ENCODE data around the gene TRIM52. TPM values are rescaled to one million over a fixed set of nuclear protein-coding genes. Genes with fewer than 3 reads are reported as not detected.
A peak's percentile ranks its signal among the peaks of the same experiment; 100 is the strongest.

The TRIM52 gene
- polyA plus RNA-seq, 3 donors = 25.5 to 48.5 (median 31.8) TPM

DNA sequence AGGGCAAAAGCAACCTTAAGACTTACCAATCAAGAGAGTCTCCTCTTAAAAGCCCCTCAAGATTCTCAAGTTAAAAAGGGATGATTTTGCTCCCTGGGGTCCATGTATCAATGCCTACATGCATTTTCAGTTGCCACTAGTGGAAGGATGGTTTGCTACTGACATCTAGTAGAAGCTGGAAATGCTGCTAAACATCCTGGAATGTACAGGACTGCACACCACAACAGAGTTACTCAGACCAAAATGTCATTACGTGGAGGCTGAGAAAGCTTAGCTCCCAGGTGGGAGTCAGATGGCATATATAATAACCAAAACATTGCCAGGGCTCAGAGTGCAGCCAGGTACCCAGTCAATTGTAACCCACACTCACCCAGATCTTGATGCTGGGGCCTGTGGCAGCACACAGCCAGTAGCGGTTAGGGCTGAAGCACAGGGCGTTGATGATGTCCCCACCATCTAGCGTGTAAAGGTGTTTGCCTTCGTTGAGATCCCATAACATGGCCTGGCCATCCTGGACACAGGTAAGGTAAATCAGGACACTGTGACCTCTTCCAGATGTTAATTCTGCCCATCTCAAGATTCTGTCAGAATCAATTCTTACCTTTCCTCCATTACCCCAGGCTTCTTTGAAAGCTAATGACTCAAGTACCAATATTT lies 23.1 kb downstream of the TRIM52 start:
- no peak for DNase-seq (ENCODE audit: extremely low read depth in 1 of 11, low read depth in 9 of 11, low spot score in 4 of 11)

DNA sequence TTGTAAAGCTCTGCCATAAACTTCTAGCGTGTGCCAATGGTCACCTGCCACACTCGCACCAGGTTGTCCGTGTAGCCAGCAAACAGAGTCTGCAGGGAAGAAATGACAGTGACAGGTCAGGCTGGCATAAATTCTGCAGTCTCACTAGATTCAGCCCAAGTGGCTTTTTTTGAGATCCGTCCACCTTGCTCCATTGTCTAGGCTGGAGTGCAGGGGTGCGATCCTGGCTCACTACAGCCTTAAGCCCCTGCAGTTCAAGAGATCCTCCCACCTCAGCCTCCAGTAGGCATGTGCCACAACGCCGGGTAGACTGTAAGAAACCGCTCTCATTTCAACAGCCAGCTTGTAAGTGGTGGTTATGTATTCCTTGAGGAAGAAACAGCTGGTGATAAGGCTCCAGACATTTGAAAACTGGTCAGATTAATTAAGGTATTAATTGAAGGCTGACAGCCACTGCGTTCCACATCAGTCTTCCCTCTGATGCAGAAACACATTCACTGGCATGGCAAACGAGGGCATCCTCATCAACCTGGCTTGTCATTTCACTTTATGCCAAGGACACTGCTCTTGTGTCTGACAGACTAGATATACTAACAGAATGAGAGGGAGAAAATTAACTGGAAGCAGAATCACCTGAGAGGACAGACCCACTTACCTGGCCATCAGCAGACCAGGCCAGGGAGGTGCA lies 23.8 kb downstream of the TRIM52 start:
- no peak for DNase-seq (ENCODE audit: extremely low read depth in 1 of 11, low read depth in 9 of 11, low spot score in 4 of 11)

DNA sequence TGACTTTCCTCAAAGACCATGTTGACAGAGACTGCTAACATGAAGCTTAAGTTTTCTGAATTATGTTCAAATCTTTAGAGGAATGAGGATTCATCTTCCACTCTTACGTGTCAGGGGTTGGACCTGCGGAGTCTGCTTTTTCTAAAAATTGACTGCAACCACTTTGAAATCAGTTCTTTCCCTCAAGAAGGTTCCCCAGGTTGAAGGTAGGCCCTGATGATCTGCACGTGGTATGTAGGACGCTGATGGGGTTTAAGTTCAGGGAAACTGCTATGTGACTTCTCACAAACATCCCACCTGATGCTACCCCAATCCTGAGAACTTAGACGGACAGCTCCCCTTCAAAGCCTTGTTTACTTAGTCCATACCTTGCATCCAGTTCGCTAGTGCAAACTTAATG lies 24.5 kb downstream of the TRIM52 start:
- DNase-seq (ENCODE audit: extremely low read depth in 1 of 11, low read depth in 9 of 11, low spot score in 4 of 11) = no peak

DNA sequence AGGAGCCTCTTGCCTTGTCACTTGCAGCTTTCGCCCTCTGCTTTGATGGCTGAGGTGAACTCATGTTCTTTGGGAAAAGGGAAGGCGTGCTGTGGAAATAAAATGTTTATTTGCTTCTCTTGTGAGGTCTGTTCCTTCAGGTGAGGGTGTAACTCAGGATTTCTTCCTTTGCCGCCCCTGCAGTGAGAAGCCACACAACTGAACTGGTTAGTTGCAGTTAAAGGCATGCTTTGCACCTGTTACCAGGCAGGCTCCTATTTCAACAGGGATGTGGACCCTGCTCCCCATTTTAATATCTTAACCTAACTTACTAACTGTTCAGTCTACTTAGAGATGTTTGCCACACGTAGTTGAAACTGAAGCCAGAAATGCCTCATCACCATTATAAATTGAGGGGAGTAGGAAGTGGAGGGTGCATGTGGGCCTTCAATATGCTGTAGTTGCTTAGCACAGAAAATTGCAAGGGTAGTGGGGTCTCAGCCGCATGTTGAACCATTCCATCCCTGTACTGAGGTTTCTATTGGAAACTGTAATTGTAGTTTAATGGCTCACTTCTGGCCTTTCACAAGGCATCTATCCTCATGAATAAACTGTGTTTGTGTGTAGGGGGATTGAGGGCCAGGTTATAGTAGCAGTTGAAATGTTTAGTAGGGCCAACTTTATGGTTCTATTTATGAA lies 25.1 kb downstream of the TRIM52 start:
- DNase-seq (ENCODE audit: extremely low read depth in 1 of 11, low read depth in 9 of 11, low spot score in 4 of 11) = no peak

DNA sequence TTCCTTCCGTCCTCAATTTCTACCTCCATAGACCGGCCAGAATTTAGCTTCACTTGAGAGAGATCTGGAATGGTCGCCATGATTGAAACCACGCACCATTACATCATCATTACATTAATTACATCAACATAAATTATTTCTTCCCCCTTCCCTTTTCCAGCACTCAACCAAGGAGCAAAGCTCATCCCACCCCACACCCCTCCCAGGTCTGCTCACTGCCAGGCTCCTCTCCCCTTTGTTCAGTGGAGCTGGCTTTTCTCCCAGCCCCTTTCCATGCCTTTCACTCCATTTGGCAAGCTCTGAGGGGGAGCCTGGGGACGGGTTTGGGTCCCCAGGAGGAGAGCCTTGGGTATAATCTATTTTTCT lies 25.6 kb downstream of the TRIM52 start:
- DNase-seq (ENCODE audit: extremely low read depth in 1 of 11, low read depth in 9 of 11, low spot score in 4 of 11) = no peak

DNA sequence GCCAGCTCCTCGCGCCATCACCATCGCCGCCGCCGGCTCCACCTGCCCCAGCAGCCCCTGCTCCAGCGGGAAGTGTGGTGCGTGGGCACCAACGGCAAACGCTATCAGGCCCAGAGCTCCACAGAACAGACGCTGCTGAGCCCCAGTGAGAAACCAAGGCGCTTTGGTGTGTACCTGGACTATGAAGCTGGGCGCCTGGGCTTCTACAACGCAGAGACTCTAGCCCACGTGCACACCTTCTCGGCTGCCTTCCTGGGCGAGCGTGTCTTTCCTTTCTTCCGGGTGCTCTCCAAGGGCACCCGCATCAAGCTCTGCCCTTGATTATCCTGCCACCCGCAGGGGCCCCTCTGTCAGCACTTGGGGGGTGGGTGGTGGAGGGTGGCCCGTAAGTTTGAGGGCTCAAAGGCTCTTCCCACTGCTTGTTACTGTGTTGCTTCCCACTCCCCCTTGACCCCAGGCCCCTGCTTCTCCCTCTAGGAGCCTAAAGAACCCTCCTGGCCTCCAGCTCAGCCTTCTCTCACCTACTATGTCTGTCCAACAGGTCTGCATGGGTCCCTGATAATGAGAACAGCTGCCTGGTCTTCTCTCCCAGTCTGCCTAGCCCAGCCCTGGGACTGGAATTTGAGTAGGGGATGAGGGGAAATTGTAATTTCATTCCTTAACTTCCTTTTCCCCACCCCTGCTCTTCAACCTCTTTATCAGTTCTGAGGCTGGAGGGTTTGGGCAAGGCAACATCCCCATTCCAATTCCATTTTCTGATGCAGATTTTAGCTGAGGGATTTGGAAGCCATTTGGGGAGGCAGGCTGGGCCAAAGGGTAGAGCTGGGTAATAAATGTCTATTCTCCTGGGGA lies 26.3 kb downstream of the TRIM52 start:
- DNase-seq (ENCODE audit: extremely low read depth in 1 of 11, low read depth in 9 of 11, low spot score in 4 of 11) = no peak

DNA sequence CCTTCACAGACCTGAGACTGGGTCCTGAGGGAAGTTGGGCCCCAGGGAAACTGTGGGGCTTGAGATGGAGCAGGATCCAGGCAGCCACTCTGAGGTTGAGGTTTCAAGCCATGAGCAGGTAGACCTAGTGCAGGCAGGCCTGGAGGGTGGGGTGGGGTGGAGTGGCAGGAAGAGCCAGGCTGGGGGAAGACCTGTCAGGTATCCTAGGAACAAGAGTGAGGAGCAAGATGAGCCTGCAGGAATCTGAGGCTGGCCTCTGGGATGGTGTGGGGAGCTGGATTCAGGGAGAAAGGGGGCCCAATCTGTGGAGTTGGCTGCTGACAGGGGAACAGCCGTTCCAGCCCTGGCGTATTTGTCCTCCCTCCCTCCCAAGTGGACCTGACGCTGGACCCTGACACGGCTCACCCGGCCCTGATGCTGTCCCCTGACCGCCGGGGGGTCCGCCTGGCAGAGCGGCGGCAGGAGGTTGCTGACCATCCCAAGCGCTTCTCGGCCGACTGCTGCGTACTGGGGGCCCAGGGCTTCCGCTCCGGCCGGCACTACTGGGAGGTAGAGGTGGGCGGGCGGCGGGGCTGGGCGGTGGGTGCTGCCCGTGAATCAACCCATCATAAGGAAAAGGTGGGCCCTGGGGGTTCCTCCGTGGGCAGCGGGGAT lies 27.0 kb downstream of the TRIM52 start:
- no peak for DNase-seq (ENCODE audit: extremely low read depth in 1 of 11, low read depth in 9 of 11, low spot score in 4 of 11)

DNA sequence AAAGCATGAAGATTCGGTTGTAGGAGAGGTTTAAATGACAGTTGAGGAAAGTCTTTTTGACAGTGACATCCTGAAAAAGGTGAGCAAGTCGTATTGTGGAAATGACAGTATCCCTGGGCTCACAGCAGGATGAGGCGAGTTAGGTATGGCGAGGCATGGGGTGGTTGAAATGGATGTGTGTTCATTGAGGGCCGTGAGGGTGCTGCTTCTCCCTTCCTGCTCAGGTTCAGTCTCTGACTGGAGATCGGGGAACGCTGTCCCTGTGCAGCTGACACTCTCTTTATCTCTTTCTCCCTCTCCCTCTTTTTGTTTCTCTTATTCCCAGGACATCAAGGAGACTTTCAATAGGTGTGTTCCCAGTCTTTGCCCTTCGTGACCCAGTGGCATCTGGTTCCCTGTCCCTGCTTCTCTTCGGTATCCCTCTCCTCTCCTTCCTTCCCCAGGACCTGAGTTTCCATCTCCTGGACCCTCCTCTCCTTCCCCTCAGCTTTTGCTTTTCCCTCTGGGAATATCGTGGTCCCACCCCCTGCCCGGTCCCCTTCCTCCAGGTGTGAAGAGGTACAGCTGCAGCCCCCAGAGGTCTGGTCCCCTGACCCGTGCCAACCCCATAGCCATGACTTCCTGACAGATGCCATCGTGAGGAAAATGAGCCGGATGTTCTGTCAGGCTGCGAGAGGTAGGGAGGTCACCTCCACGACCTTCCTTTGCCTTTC lies 27.7 kb downstream of the TRIM52 start:
- no peak for DNase-seq (ENCODE audit: extremely low read depth in 1 of 11, low read depth in 9 of 11, low spot score in 4 of 11)

DNA sequence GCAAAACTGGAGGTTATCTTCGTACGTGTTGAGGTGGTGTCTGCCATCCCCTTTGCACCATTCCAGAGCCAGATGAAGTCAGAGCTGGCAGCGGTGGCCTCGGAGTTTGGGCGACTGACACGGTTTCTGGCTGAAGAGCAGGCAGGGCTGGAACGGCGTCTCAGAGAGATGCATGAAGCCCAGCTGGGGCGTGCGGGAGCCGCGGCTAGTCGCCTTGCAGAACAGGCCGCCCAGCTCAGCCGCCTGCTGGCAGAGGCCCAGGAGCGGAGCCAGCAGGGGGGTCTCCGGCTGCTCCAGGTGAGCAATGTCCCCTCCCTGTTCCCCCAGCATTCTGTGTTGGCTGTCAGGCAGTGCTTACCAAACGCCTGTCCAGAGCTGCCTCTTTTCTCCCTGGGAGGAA lies 28.4 kb downstream of the TRIM52 start:
- no peak for DNase-seq (ENCODE audit: extremely low read depth in 1 of 11, low read depth in 9 of 11, low spot score in 4 of 11)

DNA sequence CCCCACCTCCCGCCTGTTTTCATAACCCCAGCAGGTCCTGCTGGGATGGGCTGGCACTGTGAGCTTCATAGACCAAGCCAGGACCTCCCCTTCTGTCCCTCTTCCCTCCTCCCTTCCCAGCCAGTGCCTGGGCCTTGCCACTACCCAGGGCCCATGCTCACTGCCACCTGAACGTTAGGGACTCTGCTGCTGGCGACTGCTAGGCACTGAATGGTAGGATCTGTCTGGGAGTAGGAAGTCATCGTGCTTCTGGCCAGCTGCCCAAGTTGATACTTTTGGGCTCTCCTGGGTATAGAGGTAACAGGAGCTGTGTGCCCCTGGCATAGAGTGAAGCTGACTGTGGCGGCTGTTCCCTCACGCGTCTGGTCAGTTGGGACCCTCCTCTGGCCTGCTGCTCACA lies 29.5 kb downstream of the TRIM52 start:
- no peak for DNase-seq (ENCODE audit: extremely low read depth in 1 of 11, low read depth in 9 of 11, low spot score in 4 of 11)

DNA sequence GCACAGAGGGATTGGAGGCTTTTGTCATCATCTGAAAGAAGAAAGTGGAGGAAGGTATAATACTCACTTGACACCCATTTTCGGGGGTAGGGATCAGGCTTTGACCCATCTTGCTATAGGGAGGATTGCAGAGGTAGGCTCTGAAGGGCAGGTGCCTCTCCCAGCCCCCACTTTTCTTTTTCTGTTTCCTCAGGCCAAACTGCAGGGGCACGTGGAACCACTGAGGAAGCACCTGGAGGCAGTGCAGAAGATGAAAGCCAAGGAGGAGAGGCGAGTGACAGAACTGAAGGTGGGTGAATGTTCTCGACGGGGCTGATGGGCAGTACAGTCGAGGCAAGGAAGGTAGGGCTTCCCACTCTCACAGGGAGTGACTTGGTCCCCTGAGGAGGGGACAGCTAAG lies 30.4 kb downstream of the TRIM52 start:
- no peak for DNase-seq (ENCODE audit: extremely low read depth in 1 of 11, low read depth in 9 of 11, low spot score in 4 of 11)

DNA sequence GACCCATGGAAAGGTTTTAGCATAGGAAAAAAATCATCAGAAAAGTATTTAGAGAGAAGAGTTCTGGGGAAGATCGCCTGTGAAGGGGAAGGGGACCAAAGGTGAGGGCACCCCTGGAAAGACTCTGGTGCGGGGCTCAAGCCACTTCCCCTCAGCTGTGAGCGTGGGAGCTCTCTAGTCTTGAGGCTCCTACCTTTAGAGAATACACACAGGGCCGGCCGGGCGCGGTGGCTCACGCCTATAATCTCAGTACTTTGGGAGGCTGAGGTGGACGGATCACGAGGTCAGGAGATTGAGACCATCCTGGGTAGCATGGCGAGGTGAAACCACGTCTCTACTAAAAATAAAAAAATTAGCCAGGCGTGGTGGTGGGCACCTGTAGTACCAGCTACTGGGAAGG lies 30.9 kb downstream of the TRIM52 start:
- DNase-seq (ENCODE audit: extremely low read depth in 1 of 11, low read depth in 9 of 11, low spot score in 4 of 11) = no peak

DNA sequence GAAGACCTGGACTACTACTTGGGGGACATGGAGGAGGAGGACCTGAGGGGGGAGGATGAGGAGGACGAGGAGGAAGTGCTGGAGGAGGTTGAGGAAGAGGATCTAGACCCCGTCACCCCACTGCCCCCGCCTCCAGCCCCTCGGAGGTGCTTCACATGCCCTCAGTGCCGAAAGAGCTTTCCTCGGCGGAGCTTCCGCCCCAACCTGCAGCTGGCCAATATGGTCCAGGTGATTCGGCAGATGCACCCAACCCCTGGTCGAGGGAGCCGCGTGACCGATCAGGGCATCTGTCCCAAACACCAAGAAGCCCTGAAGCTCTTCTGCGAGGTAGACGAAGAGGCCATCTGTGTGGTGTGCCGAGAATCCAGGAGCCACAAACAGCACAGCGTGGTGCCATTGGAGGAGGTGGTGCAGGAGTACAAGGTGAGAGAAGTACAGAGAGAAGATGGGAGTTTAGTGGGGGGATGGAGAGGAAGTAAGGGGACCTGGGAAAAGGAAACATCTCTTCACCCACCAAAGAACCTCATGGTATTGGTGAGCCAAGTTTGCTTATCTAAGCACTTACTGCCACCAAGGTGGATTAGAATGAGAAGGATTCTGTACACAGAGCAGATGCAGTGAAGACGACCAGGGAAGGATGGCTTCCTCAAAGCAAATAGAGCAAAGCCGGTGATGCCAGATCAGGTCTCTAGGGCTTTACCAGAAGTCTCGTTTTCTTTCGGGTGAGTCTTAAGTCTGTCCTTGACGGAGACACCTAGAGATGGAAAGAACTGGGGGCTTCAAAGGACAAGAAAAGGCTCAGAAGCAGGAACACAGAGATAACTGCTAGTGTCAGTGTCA lies 36.3 kb downstream of the TRIM52 start:
- DNase-seq (ENCODE audit: extremely low read depth in 1 of 11, low read depth in 9 of 11, low spot score in 4 of 11) = no peak

DNA sequence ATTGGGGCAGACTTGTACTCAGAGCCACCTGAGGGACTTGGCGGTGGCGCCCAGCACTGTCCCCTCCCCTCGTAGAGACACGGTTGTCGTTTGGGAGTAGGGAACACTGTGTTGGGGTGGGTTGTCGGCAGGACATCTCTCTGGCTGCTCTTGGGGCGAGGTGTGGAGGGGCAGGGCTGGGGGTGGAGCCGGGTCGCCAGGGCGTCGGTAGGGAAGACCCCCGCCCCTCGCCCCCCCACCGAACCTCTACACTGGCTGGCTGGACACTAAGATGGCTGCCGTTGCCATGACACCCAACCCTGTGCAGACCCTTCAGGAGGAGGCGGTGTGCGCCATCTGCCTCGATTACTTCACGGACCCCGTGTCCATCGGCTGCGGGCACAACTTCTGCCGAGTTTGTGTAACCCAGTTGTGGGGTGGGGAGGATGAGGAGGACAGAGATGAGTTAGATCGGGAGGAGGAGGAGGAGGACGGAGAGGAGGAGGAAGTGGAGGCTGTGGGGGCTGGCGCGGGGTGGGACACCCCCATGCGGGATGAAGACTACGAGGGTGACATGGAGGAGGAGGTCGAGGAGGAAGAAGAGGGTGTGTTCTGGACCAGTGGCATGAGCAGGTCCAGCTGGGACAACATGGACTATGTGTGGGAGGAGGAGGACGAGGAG lies 37.1 kb downstream of the TRIM52 start:
- peak in 3 of 11 donors; percentile 61 to 72 (median 65) for DNase-seq (ENCODE audit: extremely low read depth in 1 of 11, low read depth in 9 of 11, low spot score in 4 of 11)

DNA sequence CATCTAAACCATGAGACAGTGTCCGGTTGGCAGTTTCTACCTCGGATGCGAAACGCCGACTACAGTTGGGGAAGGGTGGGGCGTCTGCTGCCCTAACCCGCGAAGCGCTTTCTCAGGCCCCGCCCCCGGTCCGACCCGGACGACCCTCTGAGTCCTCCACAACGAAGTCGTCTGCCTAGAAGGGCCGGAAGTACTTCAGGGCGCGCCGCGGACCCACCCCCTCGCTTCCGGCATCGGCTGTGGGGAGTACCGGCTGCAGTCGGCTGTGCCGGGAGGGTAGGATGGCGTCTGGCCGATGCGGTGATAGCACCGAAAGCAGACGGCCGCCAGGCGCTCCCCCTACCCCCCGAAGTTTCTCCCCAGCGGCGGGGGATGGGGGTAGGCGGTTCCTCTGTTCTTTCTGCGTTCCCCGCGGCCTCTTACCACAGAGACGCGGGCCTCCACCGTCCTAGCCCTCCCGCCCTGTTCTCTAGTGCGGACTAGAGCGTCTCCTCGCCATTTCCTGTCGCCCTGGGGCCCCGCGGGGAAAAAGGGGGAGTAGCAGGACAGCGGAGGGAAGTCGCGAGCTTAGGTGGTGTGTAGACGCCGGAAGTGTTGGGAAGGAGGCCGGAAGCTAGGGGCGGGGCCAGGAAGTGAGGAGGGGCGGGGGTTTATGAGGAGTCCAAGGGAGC lies 37.8 kb downstream of the TRIM52 start, which contains the start of gene TRIM41:
TRIM41 (plus strand) TSS at position 224 of the 671 bp plus-strand sequence. CDS start 719 bp downstream, outside the sequence.
- DNase-seq (ENCODE audit: extremely low read depth in 1 of 11, low read depth in 9 of 11, low spot score in 4 of 11) = peak; percentile 90 to 98 (median 95)

DNA sequence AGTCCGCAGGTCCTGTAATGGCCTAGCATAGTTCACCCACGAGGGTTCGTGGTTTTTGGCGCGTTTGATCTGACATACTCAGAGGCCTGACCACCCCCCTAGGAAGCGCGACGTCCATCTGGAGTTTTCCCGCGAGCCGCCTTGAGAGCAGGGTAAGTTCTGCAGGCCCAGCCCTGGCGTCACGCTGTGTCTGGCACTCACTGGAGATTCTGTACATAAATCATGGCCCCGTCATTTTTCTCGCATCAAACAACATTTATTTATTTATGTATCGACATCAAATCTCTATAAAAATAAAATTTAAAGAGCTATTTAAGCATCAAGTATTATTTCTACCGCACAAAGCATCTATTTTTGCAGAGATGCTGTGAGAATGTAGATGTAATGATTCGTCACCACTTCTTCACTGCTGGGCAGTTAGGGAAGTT lies 38.3 kb downstream of the TRIM52 start:
- no peak for DNase-seq (ENCODE audit: extremely low read depth in 1 of 11, low read depth in 9 of 11, low spot score in 4 of 11)
